KOPT-K1 (cell line): ENCODE measurements around the gene ENDOD1.

Source experiments
- H3K27ac ChIP-seq: fragments of 200-600 bp; sonication (generic); 2 replicates; pipeline ENCODE4 v1.5.1; 2016; ENCODE audit warnings: antibody characterized with exemption, mild to moderate bottlenecking, low read depth, low read length; ENCODE audit not compliant: poor library complexity, severe bottlenecking
- H3K36me3 ChIP-seq: fragments of 200-600 bp; sonication (generic); 2 replicates; pipeline ENCODE4 v1.5.1; 2017; ENCODE audit warnings: antibody characterized with exemption, mild to moderate bottlenecking, low read length, moderate library complexity; ENCODE audit not compliant: insufficient read depth
- H3K9me3 ChIP-seq: fragments of 200-600 bp; sonication (generic); 2 replicates; pipeline ENCODE4 v1.5.1; 2017; ENCODE audit warnings: antibody characterized with exemption, low read length, mild to moderate bottlenecking; ENCODE audit not compliant: insufficient read depth, poor library complexity, severe bottlenecking

Gene ENDOD1

DNA sequence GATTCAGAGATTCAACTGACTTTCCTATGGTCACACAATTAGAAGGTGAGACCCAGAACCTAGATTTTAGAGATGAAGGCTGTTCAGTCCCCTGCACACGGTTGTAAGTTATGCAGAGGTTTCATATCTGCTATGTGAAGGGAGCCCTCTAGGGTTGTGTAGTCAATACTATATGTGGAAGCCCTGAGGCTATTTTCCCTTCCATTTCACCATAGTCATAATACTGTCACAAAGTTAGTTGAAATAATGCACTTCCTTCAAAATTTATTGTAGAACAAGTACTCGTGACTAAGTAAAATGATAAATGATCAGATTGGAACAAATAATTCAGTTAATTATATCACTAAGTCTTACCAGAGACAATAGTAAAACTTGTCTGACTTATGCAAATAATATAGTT lies 48.8 kb downstream of the ENDOD1 start:
- H3K9me3 ChIP-seq, result no peaks in the 10 kb centered on the region
- no peak overlapping the region for H3K27ac ChIP-seq
- no peaks in the 10 kb centered on the region for H3K36me3 ChIP-seq

DNA sequence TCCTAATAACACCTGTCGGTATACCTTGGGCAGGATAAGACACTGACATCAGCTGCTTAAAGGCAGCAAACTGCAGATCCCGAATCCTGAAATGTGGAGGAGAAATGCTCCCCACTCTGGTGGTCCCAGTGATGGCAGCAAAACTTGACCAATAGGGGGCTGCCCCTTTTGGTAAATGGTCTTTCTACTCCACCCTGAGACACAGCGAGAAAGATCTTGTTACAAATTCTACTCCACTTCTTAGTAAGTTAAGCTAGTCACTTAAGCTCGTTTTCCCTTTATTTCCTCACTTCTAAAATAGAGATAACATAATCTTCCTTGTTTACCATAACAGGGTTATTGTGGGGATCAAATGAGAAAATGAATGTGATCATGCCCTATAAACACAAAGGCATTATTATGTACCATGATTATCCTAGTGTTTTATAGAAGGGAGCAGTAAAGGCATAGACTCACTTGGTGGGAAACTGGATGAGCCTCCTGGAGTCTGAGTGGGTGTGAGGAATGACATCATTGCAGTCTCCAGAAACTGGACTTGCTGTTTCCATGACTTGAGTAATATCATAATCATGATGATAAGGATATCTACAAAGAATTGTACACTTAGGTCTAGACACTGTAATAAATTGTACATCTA lies 50.9 kb downstream of the ENDOD1 start:
- Histone ChIP-seq H3K9me3 (no peaks in the 10 kb centered on the region), H3K36me3 (no peaks in the 10 kb centered on the region), H3K27ac (no peak overlapping the region)

- Histone ChIP-seq H3K9me3 (no peaks in the 10 kb centered on the region), H3K27ac (no peak overlapping the region), H3K36me3 (no peaks in the 10 kb centered on the region)
Observed at GRCh38 chr11:95142431-95142830, 52.8 kb downstream of the ENDOD1 start.

GRCh38 chr11:95143106-95143681 lies 53.5 kb downstream of the ENDOD1 start:
- Histone ChIP-seq H3K36me3 (no peaks in the 10 kb centered on the region), H3K9me3 (no peaks in the 10 kb centered on the region), H3K27ac (no peak overlapping the region)

DNA sequence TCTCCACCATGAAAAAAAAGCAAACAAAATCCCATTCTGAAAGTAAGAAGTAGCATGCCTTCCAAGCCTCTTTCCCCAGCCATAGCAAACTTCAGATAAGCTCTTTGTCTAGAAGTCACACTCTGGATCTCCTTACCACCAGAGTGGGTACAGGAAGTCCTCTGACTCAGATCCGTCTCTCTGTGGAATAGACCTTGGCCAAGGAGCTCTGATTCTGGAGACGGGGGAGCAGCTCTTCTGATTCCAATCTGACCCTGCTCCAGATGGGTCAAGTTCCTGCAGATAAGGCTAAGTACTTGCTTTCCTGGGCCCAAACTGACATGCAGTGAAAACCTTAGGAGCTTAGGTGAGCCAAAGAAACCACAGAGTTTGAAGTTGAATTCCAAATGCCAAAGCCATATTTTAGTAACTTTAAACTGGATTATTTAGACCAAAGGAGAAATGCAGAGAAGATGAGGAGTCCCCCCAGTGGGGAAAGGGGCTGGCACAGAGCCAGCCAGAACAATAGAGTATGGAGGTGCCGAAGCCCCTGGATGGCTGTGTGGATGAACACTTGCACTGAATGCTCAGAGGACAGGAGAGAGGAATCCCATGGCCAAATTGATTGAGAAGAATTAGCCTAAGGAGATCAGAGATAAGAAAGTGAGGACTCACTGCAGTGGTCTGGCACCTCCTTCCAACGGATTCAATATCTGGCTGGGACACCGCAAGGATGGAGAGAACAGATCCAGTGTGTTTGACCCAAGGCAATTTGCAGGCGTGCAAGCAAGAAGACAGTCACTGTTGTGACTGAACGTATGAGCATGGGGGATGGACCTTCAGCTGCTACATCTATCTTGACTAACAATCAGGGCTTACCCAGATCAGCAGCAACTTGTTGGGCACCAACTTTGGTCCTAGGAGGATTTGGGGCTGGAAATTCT lies 54.9 kb downstream of the ENDOD1 start:
- Histone ChIP-seq H3K36me3 (no peaks in the 10 kb centered on the region), H3K9me3 (no peaks in the 10 kb centered on the region), H3K27ac (no peak overlapping the region)

- Histone ChIP-seq H3K36me3 (no peaks in the 10 kb centered on the region), H3K27ac (no peak overlapping the region), H3K9me3 (no peaks in the 10 kb centered on the region)
Observed at GRCh38 chr11:95145430-95146060, 55.9 kb downstream of the ENDOD1 start.

- Histone ChIP-seq H3K27ac (no peak overlapping the region), H3K36me3 (no peaks in the 10 kb centered on the region), H3K9me3 (no peaks in the 10 kb centered on the region)
Observed at GRCh38 chr11:95147364-95147905, 57.8 kb downstream of the ENDOD1 start.

GRCh38 chr11:95148406-95148805 lies 58.8 kb downstream of the ENDOD1 start:
- Histone ChIP-seq H3K36me3 (no peaks in the 10 kb centered on the region), H3K27ac (no peak overlapping the region), H3K9me3 (no peaks in the 10 kb centered on the region)

GRCh38 chr11:95148938-95149337 lies 59.3 kb downstream of the ENDOD1 start:
- H3K9me3 ChIP-seq, result no peaks in the 10 kb centered on the region
- H3K27ac ChIP-seq, result no peak overlapping the region
- H3K36me3 ChIP-seq, result no peaks in the 10 kb centered on the region

DNA sequence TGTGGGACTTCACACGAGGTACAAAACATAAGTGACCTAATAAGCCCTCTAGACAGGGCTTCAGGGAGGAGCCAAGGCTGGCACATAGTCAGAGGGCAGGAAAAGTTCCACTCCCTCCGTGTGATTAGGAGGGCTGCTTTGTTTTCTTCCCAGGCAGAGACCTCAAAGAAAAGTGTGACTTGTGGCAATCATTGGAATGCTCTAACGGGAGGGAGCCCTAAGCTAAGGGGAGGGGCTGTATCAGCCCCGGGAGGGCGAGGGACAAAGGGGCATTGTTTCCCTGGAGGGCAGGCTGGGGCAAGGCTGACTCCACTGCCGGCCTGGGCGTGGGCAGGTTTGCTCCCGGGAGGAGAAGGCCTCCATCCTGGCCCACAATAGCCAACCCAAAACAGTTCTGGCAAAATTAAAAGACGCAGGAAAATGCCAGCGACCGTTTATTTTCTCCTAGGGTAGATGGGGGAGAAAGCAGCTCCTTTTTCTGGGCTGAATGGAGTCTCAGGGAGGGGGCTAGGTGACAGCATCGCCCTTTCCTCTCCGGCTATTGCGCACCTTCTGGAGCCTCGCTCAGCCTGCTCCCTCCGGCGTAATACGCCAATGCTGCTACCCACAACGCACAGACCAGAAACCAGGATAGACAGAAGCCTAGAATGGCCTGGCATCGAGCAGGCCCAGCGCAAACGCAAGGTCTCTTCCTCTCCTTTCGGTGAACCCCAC lies 60.2 kb downstream of the ENDOD1 start:
- Histone ChIP-seq H3K9me3 (no peaks in the 10 kb centered on the region), H3K27ac (no peak overlapping the region), H3K36me3 (no peaks in the 10 kb centered on the region)

DNA sequence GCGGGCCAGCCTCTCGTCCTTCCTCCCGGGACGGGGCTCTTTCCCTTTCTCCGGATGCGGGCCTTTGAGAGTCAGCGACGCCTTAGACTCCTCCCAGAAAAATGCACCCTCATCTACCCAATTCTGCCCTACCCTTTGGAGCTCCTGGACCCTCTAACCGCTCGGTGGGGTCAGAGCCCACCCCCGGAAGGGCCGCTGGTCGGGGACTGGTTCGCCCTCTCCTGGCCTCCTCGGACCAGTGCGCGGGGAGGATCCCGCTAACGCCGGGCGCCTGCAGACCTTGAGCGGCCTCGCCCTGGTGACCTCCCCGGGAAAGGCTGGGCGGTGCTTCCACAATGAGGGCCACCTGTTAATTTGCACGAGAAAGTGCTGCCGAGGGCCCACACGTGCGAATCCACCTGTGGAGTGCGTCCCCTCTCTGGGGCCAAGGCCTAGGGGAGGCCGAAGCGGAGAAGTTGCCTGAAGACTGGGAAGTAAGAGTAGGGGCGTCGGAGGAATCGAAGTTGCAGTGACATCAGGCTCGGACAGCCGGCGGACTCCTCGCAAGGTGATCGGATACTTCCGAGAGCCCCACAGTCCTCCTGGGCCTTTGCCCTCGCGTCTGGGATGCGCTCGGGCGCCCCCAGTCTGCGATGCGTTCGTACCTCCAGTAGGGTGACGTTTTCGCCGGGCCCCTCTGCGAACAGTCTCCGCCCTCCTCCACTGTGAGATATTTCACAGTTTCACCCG lies 61.5 kb downstream of the ENDOD1 start:
- Histone ChIP-seq H3K36me3 (no peaks in the 10 kb centered on the region), H3K27ac (no peak overlapping the region), H3K9me3 (no peaks in the 10 kb centered on the region)

GRCh38 chr11:95152876-95153856 lies 63.5 kb downstream of the ENDOD1 start:
- no peaks in the 10 kb centered on the region for H3K9me3 ChIP-seq
- no peak overlapping the region for H3K27ac ChIP-seq
- H3K36me3 ChIP-seq, result no peaks in the 10 kb centered on the region

- H3K27ac ChIP-seq, result no peak overlapping the region
- H3K9me3 ChIP-seq, result no peaks in the 10 kb centered on the region
- H3K36me3 ChIP-seq, result no peaks in the 10 kb centered on the region
Observed at GRCh38 chr11:95153857-95154246, 64.2 kb downstream of the ENDOD1 start.
